GM19455 (cell line): ENCODE results near the gene SH3PXD2A.
"Not testable (repeated sequence)": the region's sequence is repeated elsewhere in the genome, so short reads cannot be mapped to it uniquely, and the experiment has no call there.

Experiments
- ATAC-seq: cut with Tn5 transposase; IDR thresholded peaks from one replicate; pipeline ENCODE4 v1.9.1; 2021; ENCODE audit not compliant: unreplicated experiment

The SH3PXD2A gene

DNA sequence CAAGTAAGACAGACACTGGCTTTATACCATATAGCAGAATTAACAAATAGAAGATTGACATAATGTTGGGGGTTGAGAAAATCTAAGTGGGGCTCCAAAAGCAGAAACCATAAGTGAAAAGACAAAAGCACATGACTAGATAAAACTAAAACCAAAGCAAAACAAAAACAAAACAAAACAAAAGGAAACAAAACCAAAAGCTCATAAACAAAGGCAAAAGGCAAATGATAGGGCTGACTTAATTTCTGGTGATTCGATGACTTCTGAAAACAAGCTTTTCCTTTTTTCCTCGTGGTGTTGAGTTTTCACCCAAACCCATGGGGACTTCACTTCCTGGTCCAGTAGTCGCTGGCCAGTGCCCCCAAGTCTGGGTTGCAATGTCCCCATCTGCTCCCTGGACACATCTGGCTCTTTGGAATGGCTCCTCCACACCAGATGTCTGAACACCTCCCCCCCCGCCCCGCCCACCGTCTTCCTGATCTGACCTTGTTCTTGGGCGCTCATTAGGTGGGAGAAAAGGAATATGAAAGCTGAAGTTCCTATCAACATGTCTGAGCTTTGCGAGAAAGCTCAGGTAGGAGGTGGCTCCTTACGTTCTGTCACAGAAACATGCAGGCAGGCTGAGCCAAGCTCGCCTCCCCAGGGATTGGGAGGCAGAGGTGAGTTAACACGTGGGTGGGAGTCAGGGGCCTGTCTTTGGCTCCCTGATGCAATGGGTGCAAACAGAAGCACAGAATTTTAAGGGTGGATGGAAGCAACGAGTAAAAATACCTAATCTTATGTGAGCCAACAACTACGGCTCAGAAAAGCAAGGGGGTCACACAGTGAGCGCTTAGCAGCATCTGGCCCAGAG lies 240.8 kb downstream of the SH3PXD2A start:
- ATAC-seq: no peak

DNA sequence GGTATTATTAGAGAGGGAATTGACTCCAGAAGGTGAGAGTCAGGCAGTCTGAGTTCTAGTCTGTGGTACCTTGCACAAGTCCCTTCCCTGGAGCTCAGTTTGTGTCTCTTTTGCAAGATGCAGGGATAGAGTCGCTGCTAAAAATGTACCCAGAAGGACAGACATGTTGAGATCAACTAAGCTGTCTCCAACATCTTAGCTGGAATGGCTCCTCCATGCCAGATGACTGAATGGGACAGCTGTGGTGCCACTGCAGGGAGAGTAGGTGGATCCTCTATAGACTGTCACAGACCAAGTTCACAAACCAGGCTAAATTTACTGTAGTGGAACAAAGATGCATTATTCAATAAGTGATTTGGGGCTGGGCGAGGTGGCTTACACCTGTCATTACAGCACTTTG lies 241.8 kb downstream of the SH3PXD2A start:
- ATAC-seq: no peak

DNA sequence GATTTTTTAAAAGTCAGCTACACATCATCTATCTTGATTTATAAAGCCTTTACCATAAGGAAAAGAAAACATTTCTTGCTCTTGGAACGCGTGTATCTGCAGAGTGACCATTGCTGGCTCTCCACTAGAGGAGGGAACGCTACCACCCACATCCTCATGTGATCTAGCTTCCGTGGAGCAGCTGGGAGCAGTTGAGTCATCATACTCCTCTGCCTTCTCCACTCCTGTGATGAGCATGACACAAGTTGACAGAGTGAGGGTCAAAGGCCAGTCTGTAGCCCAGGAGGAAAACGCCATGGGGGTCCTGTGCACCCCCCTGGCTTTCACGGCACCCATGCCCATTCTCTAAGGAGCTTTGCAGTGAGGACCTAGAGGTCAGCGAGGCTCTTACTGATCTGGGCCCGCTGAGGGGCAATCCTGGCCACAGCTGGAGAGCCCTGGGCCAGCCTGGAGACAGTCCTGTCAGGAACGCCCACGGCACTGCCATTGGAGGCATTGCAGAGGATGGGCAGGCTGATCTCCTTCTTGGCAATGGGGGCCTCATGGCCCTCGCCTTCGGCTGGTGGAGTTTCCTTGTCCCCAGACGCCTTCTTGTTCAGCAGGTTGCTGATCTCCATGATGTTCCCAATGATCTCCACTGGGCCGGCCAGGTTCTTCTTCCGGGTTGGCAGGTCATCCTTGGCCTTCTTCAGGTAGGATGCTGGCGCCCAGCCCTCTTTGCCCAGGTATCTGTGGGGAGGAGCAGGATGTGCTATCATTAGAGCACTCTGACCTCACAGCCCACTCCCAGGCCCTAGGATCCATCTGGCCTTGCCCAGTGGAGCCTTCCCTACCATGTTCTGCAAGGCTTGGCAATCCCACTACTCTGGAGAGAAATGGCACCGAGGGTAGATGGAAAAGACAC lies 242.7 kb downstream of the SH3PXD2A start:
- no peak for ATAC-seq

DNA sequence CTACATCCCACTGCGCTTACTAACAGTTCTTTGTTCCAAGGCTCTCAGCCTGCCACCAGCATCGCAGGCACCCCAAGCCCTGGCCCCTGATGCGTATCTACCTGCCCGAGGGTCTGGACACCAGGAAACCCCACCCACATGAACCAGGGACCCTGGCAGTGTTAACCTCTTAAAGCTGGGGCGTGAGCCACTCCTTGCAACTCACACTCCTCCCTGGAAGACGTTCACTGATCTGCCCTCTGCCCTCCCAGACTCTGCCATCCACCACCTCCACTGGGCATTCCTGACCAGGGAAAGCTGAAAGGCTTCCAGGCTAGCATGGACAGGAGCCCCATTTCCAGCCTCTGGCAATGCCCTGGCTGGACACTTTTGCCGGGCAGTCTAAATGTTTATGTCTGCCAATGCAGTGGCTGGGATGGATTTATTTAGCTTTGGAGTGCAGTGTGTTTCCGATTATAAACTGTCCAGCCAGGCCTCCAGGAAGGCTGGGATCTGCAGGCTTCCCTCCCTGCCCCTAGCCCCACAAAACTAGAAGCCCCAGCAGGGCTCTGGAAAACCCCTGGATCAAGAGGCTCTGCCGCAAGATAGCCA lies 244.4 kb downstream of the SH3PXD2A start:
- ATAC-seq: no peak

DNA sequence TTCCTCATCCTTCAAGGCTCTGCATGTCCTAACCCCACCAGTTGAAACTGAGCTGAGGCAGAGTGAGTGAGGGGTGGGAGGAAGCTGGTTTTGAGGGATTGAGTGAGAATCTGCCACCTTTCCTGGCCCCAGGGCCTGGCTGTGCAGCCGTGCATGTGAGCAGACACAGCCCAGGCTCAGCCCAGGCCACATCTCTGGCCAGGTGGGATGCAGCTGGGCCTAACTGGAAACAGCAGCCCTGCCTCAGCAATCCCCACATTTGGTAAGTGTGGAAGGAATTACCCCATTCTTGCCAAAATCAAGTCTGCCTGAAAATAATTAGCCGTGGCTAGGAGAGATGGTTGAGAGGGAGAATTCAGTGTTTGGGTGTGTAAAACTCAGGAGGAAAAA lies 245.3 kb downstream of the SH3PXD2A start:
- no peak for ATAC-seq

DNA sequence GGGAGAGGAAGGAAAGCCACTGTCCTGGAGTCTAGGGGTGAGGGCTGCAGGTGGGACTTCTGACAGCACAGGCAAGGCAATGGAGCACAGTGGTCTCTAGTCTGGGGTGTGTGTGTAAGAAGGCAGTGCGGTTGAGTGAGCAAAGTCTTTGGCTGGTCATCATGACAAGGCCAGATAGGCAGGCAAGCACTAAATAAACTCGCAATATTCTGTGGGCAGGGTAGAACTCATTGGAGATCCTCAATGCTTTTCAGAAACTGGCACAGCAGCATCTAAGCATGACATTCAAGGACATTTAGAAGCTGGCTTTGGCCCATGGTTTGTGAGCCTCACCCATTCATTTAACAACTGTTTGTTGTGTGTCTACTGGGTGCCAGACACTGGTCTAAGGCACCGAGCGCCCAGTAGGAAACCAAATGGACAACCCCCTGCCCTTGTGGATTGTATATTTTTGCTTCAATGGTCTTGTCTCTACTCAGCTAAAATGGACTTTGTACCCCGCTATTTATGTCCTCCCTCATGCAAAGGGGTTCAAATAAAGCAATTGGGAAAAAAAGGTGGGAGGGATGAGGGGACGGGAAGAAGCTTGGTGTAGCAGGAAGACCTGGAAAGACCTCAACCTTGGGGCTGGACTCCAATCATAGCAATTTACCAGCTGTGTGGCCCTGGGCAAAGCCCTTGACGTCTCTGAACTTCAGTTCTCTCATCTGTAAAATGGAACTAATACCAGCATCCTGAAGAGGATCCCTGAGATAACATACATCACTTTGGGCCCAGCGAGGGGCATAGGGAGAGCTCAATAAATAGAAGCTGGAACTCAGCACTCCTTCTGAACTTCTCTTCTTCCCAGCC lies 245.9 kb downstream of the SH3PXD2A start:
- ATAC-seq: no peak

DNA sequence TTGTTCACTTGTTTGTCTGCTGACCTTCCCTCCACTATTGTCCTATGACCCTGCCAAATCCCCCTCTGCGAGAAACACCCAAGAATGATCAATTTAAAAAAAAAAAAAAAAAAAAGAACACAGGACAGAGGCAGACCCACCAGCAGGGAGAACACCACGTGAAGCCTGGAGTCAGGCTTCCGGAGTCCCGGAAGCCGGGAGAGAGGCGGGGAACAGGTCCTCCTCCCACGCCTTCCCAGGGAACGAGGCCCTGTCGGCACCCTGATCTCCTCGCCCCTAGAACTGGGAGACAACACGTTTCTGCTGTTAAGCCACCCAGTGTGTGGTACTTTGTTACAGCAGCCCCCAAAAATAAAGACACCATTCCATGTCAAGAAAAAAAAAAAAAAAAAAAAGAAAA lies 247.3 kb downstream of the SH3PXD2A start:
- not testable (repeated sequence) for ATAC-seq

DNA sequence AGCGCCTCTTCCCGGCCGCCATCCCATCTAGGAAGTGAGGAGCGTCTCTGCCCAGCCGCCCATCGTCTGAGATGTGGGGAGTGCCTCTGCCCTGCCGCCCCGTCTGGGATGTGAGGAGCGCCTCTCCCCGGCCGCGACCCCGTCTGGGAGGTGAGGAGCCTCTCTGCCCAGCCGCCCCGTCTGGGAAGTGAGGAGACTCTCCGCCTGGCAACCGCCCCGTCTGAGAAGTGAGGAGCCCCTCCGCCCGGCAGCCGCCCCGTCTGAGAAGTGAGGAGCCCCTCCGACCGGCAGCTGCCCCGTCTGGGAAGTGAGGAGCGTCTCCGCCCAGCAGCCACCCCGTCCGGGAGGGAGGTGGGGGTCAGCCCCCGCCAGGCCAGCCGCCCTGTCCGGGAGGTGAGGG lies 248.3 kb downstream of the SH3PXD2A start:
- ATAC-seq: not testable (repeated sequence)

DNA sequence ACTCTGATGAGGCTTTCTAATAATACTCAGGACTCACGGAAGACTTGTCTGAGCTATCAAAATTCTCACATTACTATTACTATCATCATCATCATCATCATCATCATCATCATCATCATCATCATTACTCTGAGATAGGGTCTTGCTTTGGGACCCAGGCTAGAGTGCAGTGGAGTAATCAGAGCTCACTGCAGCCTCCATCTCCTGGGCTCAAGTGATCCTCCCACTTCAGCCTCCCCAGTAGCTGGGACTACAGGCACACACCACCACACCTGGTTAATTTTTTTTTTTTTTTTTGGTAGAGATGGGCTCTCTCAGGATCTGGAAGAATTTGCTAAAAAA lies 249.3 kb downstream of the SH3PXD2A start:
- not testable (repeated sequence) for ATAC-seq

DNA sequence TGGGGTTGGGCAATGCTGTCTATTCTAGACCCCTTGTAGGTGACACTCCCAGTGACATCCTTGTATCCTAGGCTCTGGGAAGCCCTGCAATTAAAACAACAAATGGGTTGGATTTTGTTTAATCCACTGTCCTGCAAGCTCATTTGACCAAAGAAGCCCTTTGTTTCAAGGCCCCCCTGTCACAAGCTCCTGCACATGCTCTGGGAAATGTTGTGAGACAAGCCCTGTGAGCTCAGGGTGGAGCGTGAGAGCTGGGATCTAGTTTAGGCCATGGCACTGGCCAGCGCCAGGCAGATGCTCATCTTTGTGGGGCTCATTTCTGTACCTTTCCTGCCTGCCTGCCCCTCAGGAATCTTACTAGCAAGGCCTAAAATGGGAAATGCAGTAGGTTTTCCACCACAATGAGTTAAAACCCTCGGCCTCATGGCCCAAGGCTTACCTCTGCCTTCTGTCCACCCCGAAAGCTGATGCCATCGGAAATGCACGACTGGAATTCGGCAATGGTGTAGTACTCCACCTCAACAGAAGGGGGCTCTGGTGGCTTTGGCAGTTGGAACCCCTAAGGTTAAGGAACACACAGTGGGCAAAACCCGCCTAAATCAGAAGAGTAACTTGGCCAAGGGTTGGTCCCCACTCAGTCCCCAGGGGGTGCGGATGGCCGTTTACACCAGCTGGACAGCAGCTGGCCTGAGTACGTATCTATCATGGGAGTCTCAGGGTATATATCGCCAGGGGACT lies 249.8 kb downstream of the SH3PXD2A start:
- no peak for ATAC-seq

DNA sequence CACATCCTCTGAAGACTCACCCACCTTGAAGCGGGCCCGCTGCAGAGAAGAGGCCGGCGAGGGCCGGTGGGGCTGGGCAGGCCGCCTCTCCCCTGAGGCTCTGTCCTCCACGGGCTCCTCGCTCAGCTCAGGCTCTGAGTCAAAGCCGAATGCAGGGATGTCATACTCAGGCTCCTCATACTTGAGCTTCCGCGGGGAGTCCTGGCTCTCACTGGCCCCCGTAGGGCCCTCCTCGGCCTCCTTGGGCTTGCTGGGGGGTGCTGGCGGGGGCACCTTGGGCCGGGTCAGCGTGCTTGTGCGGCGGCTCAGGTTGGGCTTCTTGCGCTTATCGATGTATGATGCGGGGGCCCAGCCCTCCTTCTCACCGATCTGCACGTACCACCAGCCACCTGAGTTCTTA lies 252.0 kb downstream of the SH3PXD2A start:
- no peak for ATAC-seq

DNA sequence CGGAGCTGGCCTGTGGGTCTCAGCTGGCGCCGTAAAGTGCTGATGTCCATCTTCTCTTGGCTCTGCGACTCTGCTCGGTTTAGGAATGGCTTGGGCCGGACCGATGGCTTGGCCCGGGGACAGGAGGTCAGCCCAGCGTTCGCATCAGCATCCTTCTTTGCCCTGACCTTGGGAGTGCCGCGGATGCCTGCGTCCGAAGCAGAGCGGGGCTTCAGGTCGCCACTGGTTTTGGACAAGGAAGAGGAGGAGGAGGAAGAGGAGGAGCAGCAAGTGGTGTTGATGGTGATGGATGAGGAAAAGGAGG lies 252.6 kb downstream of the SH3PXD2A start:
- no peak for ATAC-seq

DNA sequence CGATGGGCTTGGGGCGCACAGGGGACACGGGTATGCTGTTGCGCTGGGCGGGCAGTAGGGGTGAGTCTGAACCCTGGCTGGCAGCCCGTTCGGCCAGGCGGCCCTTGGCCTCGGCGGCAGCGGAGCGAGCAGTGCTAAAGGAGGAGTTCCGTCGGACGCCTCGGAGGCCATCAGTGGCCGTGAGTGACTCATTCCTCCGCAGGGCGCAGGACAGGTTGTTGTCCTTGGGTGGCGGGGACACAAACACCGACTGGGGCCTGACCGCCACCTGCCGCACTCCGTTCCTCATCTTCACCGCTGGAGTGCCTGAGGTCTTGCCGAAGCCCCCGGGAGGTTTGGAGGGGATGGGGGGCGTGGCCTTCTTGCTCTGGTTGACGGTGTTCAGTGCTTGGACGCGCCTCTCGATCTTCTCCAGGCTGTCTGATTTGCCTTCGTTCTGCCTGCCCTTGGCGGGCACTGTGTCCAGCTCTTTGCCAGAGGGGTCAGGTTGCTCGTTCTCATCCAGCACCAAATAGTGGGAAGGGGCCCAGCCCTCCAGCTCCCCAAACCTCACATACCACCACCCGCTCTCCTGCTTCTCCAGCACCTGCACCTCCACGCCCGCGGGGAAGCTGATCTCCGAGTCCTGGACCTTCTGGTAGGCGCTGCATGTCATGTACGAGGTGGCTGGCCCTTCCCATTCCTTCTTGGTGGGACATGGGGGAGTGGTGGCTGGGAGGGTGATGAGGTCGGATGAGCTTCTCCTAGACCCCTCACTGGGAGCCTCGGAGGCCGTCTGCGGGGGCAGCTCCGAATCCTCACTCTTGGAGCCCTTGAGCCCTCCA lies 253.1 kb downstream of the SH3PXD2A start:
- no peak for ATAC-seq

DNA sequence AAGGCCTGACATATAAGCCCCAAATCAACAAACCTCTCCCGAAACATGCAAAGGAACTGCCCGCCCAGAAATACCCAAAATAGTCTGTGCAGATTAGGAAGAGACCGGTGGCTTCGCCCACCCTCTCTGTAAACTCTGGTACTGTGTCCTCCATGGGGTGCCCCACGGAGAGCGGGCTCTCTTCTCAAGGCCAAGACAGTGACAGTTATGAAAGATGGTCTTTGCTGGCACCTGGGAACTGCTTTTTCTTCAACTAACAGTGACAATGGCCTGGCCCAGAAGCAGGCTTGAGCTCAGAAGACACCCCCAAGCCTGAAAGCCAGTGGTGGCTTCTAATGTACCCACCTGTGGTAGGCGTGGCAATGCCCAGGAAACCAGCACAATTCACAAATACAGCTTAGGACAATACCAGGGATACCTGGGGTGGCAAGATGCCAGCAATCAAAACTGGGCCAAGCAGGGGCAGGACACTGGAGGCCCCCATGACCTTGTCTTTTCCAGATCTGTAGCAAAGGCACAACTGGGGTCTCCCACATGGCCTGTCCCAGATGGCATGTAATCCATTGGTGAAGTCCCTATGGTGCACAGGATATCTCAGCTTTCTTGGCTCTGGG lies 254.3 kb downstream of the SH3PXD2A start:
- no peak for ATAC-seq

DNA sequence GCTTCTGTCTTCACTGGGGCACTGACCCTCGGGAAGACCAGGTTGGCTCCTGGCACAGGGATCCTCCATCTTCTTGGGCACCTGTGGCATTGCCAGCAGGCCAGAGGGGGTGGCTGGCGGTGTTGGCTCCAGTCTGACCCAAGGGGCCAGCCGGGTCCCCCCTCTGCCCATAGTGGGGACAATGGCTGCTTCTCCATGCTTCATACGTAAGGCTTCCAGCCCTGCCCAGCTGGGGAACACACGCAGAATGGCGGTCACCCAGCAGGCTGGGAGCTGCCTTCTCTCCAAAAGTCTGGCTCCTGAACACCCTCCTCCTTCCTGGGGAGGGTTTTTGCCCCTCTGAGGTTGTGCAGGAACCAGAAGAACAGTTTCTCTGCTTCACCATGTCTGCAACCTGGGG lies 255.1 kb downstream of the SH3PXD2A start:
- ATAC-seq: no peak

DNA sequence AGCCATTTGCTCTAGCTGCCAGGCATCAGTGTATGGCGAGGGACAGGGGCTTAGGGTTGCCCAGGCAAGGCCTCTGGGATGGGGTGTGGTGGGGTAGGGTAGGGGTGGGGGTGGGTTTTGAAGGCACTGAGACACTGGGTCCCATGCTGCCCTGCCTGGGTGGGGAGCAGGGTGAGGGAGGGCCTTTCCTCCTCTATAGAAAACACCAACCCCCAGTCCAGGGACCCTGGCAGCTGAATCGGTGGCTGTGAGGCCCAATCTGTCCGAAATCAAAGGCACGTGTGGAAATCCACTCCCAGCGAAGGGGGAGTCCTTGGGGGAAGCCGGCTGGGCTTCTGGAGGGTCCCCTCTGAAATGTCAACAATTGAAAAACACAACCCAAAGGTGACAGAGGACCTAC lies 255.5 kb downstream of the SH3PXD2A start:
- ATAC-seq: no peak

DNA sequence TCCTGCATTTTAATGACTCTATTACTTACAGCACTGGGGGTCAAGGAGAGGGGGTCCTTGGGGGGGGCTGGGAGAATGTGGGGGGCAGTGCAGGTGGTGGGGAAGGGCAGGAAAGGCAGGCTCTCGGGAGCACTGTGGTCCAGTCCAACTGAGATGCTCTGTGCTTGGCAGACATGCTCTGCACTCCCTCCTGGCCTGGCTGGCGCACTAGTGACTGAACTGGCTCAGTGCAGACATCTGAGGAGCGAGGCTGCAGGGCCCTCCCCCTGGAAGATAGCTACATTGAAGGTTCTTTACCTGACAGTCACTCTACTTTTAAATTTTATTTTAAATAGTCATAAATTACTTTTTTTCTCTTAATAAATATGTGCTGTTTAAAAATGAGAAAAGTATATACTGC lies 256.2 kb downstream of the SH3PXD2A start:
- ATAC-seq: no peak

DNA sequence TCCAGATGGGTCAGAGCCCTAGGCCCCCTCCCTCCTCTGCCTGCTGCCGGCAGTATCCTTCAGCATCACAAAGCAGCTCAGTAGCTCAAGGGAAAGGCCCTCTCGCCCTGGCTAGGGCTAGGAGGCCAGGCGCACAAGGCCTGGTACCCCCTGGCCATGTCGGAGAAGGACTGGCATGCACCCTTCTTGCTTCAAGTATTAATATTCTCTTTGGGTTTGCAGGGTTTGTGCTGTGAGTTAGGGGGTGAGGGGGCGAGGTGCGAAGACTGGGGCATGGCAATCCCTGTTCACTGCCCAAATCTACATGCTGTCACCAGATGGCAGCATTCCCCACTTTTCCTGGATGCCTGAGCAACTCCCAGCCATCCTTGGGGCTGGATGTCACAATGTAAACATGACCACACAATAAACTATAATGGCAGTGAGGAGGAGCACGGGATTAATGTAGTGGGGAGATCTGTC lies 256.7 kb downstream of the SH3PXD2A start:
- no peak for ATAC-seq

DNA sequence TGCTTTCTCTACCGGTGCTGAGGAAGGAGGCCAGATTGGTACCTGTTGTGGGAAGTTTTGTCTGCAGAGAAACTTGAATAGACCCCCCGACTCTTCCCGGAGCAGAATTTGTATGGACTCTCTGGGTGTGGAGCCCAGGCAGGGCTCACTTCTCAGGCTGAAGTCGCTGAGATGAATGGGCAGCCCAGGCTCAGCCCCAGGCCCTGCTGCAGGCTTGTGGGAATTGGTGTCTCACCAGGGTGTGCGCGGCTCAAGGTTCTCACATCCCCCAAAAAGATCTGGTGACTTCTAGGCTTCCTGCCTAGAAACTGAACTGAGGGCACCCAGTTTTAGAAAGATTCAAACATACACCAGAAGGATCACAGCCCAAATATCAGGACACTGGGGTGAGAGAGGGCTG lies 258.4 kb downstream of the SH3PXD2A start:
- ATAC-seq: no peak
